A549 (cell line): ENCODE data around the gene PYGO2. TPM values are rescaled to one million over a fixed set of nuclear protein-coding genes. Genes with fewer than 3 reads are reported as not detected.
A peak's percentile ranks its signal among the peaks of the same experiment; 100 is the strongest.

Experiments
- ATAC-seq, 2 experiments: fragments of 200-7000 bp in 1 of 2; fragments of >200 bp in 1 of 2; cut with Nextera tagmentation in 1 of 2; cut with Tn5 transposase in 1 of 2; 3 replicates each; pipeline versions ENCODE4 v1.8.0 to v1.9.1; 2018 to 2020; ENCODE audit warnings: mild to moderate bottlenecking in 1 of 2, moderate library complexity in 1 of 2
- CTCF ChIA-PET: fragments of 300-600 bp; sonication (Branson Sonifier 250); formaldehyde crosslinking; extraction: SDS; loops from one replicate; lab custom pipeline; 2021; ENCODE audit warnings: antibody characterized with exemption, inconsistent platforms; lab: Yijun Ruan, JAX
- POLR2A ChIA-PET: fragments of 350-600 bp; formaldehyde crosslinking; extraction: SDS; loops from one replicate; lab custom pipeline; 2021; ENCODE audit warnings: antibody characterized with exemption, inconsistent platforms; lab: Yijun Ruan, JAX
- DNase-seq, 2 experiments: peaks; one replicate each; pipeline versions ENCODE4 v3.0.0 to v3.0.0-alpha.2; 2011 to 2016; ENCODE audit warnings: low read depth in 1 of 2, low spot score in 1 of 2
- FAIRE-seq: peaks from 2 replicates; lab custom pipeline; 2011; peaks lifted over from hg19 to GRCh38; lab: Jason Lieb, UNC
- H3K27ac ChIP-seq, 2 experiments: fragments of >200 bp; sonication (Bioruptor Twin); formaldehyde crosslinking; 3 replicates each; pipeline ENCODE4 v1.5.1; 2016 to 2017
- H3K4me1 ChIP-seq: fragments of >200 bp; sonication (Bioruptor Twin); formaldehyde crosslinking; 3 replicates; pipeline ENCODE4 v1.6.1; 2016
- H3K4me2 ChIP-seq: fragments of >200 bp; sonication (Bioruptor Twin); formaldehyde crosslinking; 3 replicates; pipeline ENCODE4 v1.6.1; 2016
- H3K4me3 ChIP-seq: fragments of >200 bp; sonication (Bioruptor Twin); formaldehyde crosslinking; 3 replicates; pipeline ENCODE4 v1.5.1; 2016
- H3K9me3 ChIP-seq: fragments of >200 bp; sonication (Bioruptor Twin); formaldehyde crosslinking; 3 replicates; pipeline ENCODE4 v1.6.1; 2016
- CBX2 ChIP-seq: fragments of 200-600 bp; sonication (generic); IDR thresholded peaks from 2 replicates; pipeline ENCODE4 v1.6.1; 2016; ENCODE audit warnings: low read depth, mild to moderate bottlenecking, borderline replicate concordance
- CHD2 ChIP-seq: fragments of 150-350 bp; IDR thresholded peaks from 2 replicates; pipeline ENCODE4 v1.6.1; 2014; ENCODE audit warnings: low read length; ENCODE audit not compliant: partially characterized antibody
- CHD4 ChIP-seq: fragments of 200-600 bp; sonication (generic); IDR thresholded peaks from 2 replicates; pipeline ENCODE4 v1.6.1; 2016; ENCODE audit warnings: antibody characterized with exemption, mild to moderate bottlenecking, borderline replicate concordance
- EHF ChIP-seq: fragments of 250-450 bp; sonication (Bioruptor Pico); IDR thresholded peaks from 2 replicates; pipeline ENCODE4 v1.5.0; 2020; ENCODE audit warnings: mild to moderate bottlenecking
- FOSL2 ChIP-seq, 2 experiments: fragments of 450-650 bp in 1 of 2; fragments of >200 bp in 1 of 2; sonication (Bioruptor Twin) in 1 of 2; formaldehyde crosslinking; IDR thresholded peaks; 2 replicates each; pipeline versions ENCODE4 v1.5.0 to v1.6.1; 2016 to 2020; ENCODE audit warnings: mild to moderate bottlenecking in 1 of 2, moderate library complexity in 1 of 2
- GATA3 ChIP-seq: IDR thresholded peaks from 2 replicates; pipeline ENCODE4 v1.6.1; 2012; ENCODE audit warnings: borderline replicate concordance
- JUN ChIP-seq, 2 experiments: fragments of >200 bp; sonication (Bioruptor Twin); formaldehyde crosslinking; IDR thresholded peaks; 2 replicates in 1 of 2; 3 replicates in 1 of 2; pipeline ENCODE4 v1.6.1; 2016 to 2017
- JUNB ChIP-seq: fragments of >200 bp; sonication (Bioruptor Twin); formaldehyde crosslinking; IDR thresholded peaks from 2 replicates; pipeline ENCODE4 v1.6.1; 2016
- KDM5A ChIP-seq: fragments of 200-600 bp; sonication (generic); IDR thresholded peaks from 2 replicates; pipeline ENCODE4 v1.6.1; 2016; ENCODE audit warnings: antibody characterized with exemption, mild to moderate bottlenecking
- MAFK ChIP-seq: fragments of 450-650 bp; IDR thresholded peaks from 2 replicates; pipeline ENCODE4 v1.6.1; 2014; ENCODE audit not compliant: partially characterized antibody
- MYC ChIP-seq: IDR thresholded peaks from 2 replicates; pipeline ENCODE4 v1.6.1; 2012; ENCODE audit warnings: mild to moderate bottlenecking, inconsistent platforms, low read length, improper control_type of control experiment, borderline replicate concordance
- NR3C1 ChIP-seq: fragments of >200 bp; sonication (Bioruptor Twin); formaldehyde crosslinking; IDR thresholded peaks from 3 replicates; pipeline ENCODE4 v1.6.1; 2017
- POLR2AphosphoS2 ChIP-seq: conservative IDR thresholded peaks from 2 replicates; pipeline ENCODE4 v1.6.1; 2012; ENCODE audit warnings: low read length, improper control_type of control experiment, inconsistent platforms
- RAD21 ChIP-seq, 2 experiments: fragments of >200 bp in 1 of 2; sonication (Bioruptor Twin) in 1 of 2; formaldehyde crosslinking in 1 of 2; IDR thresholded peaks in 1 of 2; conservative IDR thresholded peaks in 1 of 2; 2 replicates in 1 of 2; 3 replicates in 1 of 2; pipeline ENCODE4 v1.6.1; 2012 to 2018; ENCODE audit warnings: inconsistent platforms in 1 of 2
- SMC3 ChIP-seq: fragments of >200 bp; sonication (Bioruptor Twin); formaldehyde crosslinking; IDR thresholded peaks from 3 replicates; pipeline ENCODE4 v1.6.1; 2018; ENCODE audit warnings: inconsistent platforms
- TFCP2L1 ChIP-seq: fragments of 250-450 bp; sonication (Bioruptor Pico); IDR thresholded peaks from 2 replicates; pipeline ENCODE4 v1.5.0; 2021; ENCODE audit warnings: mild to moderate bottlenecking
- ZSCAN20 ChIP-seq: fragments of 250-450 bp; sonication (Bioruptor Pico); IDR thresholded peaks from 2 replicates; pipeline ENCODE4 v1.8.0; 2022; ENCODE audit warnings: mild to moderate bottlenecking, moderate library complexity
- WGBS: methylation state at CpG from one replicate; pipeline ENCODE4 v1.1.6; 2017; ENCODE audit errors: missing lambda C conversion rate; 5-methylcytosine and 5-hydroxymethylcytosine counted together
- polyA plus RNA-seq, 4 experiments: library from polyadenylated mRNA; depleted of rRNA in 3 of 4; stranded (reverse); fragments of >200 nt; fragmentation: RNase III in 1 of 4; extraction: RNeasy Plus Mini Kit Qiagen cat#74134 plus additional on column Dnase treatment in 1 of 4; gene quantifications; 2 replicates in 3 of 4; 3 replicates in 1 of 4; pipeline ENCODE4 v1.2.3, GENCODE V29; 2011 to 2017
- TF ChIP-seq, protein P1 (sequence below): fragments of 150-350 bp; IDR thresholded peaks from 2 replicates; pipeline ENCODE4 v1.6.1; 2014; ENCODE audit warnings: low read depth, mild to moderate bottlenecking, low read length
- TF ChIP-seq, protein P2 (sequence below): fragments of 450-650 bp; IDR thresholded peaks from 2 replicates; pipeline ENCODE4 v1.6.1; 2014; ENCODE audit warnings: antibody characterized with exemption
- TF ChIP-seq, protein P3 (sequence below): IDR thresholded peaks from 2 replicates; pipeline ENCODE4 v1.6.1; 2012; ENCODE audit warnings: low read depth, borderline replicate concordance
- TF ChIP-seq, protein P4 (sequence below): fragments of >200 bp; sonication (Bioruptor Twin); formaldehyde crosslinking; IDR thresholded peaks from 3 replicates; pipeline ENCODE4 v1.5.1; 2016
- TF ChIP-seq, protein P5 (sequence below): fragments of 200-600 bp; sonication (generic); IDR thresholded peaks from 2 replicates; pipeline ENCODE4 v1.6.1; 2016; ENCODE audit warnings: antibody characterized with exemption, mild to moderate bottlenecking, moderate library complexity
- TF ChIP-seq, protein P6 (sequence below): fragments of 250-450 bp; sonication (Bioruptor Pico); IDR thresholded peaks from 2 replicates; pipeline ENCODE4 v1.5.0; 2020; ENCODE audit warnings: low read depth, mild to moderate bottlenecking, moderate library complexity
- TF ChIP-seq, protein P7 (sequence below): fragments of 250-450 bp; sonication (Bioruptor Pico); IDR thresholded peaks from 2 replicates; pipeline ENCODE4 v1.5.0; 2021; ENCODE audit warnings: mild to moderate bottlenecking, moderate library complexity, borderline replicate concordance

Gene PYGO2
- polyA plus RNA-seq, 2 of the 4 experiments (the other 2 are of a cell fraction), result 18.3 to 24.6 TPM

DNA sequence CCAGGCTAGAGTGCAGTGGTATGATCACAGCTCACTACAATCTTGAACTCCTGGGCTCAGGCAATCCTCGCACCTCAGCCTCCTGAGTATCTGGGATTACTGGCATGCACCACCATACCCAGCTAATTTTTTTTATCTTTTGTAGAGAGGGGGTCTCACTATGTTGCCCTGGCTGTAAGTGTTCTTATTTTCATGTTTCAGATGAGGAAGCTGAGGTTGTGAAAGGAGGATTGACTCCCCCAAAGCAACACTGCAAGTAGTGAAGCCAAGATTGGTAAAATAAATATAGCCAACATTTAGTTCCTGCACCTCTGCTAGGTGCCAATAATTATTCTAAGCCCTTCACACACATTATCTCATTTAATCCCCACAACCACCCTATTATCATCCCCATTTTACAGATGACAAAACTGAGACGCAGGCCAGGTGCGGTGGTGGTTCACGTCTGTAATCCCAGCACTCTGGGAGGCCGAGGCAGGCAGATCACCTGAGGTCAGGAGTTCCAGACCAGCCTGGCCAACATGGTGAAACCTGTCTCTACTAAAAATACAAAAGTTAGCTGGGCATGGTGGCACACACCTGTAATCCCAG lies 27.1 kb downstream of the PYGO2 start (continued):
- TF ChIP-seq, protein P1, sequence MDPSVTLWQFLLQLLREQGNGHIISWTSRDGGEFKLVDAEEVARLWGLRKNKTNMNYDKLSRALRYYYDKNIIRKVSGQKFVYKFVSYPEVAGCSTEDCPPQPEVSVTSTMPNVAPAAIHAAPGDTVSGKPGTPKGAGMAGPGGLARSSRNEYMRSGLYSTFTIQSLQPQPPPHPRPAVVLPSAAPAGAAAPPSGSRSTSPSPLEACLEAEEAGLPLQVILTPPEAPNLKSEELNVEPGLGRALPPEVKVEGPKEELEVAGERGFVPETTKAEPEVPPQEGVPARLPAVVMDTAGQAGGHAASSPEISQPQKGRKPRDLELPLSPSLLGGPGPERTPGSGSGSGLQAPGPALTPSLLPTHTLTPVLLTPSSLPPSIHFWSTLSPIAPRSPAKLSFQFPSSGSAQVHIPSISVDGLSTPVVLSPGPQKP, result no peak
- TF ChIP-seq MAFK, result no peak
- TF ChIP-seq, protein P2, sequence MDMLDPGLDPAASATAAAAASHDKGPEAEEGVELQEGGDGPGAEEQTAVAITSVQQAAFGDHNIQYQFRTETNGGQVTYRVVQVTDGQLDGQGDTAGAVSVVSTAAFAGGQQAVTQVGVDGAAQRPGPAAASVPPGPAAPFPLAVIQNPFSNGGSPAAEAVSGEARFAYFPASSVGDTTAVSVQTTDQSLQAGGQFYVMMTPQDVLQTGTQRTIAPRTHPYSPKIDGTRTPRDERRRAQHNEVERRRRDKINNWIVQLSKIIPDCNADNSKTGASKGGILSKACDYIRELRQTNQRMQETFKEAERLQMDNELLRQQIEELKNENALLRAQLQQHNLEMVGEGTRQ, result no peak
- no peak for TF ChIP-seq JUN (IDR thresholded peaks at IDR 0.05)
- TF ChIP-seq CHD2, result no peak
- TF ChIP-seq CHD4, result no peak
- TF ChIP-seq CBX2, result no peak

DNA sequence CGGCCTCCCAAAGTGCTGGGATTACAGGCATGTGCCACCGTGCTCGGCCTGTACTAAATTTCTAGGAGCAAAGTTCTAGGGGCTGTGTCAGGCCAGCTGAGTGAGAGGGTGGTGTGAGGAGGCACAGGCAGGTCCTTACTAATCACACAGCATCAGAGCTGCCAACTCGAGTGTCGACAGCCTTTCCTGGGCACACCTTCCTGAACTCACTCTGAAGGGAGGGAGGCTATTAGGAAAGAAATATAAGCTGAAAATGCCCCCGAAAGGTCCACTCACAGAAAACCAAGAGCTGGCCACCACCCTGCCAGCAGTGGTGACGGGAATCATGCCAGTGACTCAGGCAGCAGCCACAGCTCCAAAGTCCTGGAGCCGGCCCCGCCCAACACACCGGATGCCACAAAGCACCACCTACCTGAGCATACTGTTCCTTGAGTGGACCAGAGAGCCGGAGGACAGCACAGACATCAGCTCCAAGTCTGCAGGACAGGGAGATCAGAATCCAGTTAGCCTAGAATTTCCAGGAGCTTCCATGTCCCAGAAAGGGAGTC lies 29.6 kb downstream of the PYGO2 start:
- H3K27ac ChIP-seq, result peak overlapping the region; percentile 49 to 74; a peak in 5 of 6 replicates
- 32% methylated on average over 11 of the region's 11 CpGs for WGBS
- H3K4me2 ChIP-seq, result peak overlapping the region; percentile 41
- ChIA-PET CTCF (interaction anchor here (0.7 to 1.0 kb wide), 2 partner anchors 12 to 372 kb away, joined by 3 to 4 read pairs; no protein-coding TSS in a partner anchor), POLR2A (no interaction called here)
- ATAC-seq (peak; percentile 5 to 14; a peak in 1 of 6 replicates), DNase-seq (peak; percentile 55 to 72), FAIRE-seq (no peak)
- H3K4me1 ChIP-seq, result peaks cover 18% of the 10 kb centered on the region
- no peak overlapping the region for H3K4me3 ChIP-seq
- no peaks in the 10 kb centered on the region for H3K9me3 ChIP-seq
- TF ChIP-seq CHD4 (no peak), JUN (IDR thresholded peaks at IDR 0.05) (no peak), POLR2AphosphoS2 (no peak), JUNB (no peak), MYC (no peak), ZSCAN20 (CRISPR knock-in tag) (no peak), NR3C1 (no peak), GATA3 (no peak), KDM5A (no peak), RAD21 (conservative IDR thresholded peaks at IDR 0.05 in 1 of 2, IDR thresholded peaks at IDR 0.05 in 1 of 2) (no peak), SMC3 (no peak), TFCP2L1 (CRISPR knock-in tag) (no peak), EHF (CRISPR knock-in tag) (no peak), FOSL2 (IDR thresholded peaks at IDR 0.05) (no peak), FOSL2 (CRISPR knock-in tag; IDR thresholded peaks at IDR 0.05) (no peak), CHD2 (no peak)
- TF ChIP-seq, protein P3, sequence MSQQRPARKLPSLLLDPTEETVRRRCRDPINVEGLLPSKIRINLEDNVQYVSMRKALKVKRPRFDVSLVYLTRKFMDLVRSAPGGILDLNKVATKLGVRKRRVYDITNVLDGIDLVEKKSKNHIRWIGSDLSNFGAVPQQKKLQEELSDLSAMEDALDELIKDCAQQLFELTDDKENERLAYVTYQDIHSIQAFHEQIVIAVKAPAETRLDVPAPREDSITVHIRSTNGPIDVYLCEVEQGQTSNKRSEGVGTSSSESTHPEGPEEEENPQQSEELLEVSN, result no peak
- TF ChIP-seq, protein P4, sequence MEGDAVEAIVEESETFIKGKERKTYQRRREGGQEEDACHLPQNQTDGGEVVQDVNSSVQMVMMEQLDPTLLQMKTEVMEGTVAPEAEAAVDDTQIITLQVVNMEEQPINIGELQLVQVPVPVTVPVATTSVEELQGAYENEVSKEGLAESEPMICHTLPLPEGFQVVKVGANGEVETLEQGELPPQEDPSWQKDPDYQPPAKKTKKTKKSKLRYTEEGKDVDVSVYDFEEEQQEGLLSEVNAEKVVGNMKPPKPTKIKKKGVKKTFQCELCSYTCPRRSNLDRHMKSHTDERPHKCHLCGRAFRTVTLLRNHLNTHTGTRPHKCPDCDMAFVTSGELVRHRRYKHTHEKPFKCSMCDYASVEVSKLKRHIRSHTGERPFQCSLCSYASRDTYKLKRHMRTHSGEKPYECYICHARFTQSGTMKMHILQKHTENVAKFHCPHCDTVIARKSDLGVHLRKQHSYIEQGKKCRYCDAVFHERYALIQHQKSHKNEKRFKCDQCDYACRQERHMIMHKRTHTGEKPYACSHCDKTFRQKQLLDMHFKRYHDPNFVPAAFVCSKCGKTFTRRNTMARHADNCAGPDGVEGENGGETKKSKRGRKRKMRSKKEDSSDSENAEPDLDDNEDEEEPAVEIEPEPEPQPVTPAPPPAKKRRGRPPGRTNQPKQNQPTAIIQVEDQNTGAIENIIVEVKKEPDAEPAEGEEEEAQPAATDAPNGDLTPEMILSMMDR, result no peak
- TF ChIP-seq, protein P5, sequence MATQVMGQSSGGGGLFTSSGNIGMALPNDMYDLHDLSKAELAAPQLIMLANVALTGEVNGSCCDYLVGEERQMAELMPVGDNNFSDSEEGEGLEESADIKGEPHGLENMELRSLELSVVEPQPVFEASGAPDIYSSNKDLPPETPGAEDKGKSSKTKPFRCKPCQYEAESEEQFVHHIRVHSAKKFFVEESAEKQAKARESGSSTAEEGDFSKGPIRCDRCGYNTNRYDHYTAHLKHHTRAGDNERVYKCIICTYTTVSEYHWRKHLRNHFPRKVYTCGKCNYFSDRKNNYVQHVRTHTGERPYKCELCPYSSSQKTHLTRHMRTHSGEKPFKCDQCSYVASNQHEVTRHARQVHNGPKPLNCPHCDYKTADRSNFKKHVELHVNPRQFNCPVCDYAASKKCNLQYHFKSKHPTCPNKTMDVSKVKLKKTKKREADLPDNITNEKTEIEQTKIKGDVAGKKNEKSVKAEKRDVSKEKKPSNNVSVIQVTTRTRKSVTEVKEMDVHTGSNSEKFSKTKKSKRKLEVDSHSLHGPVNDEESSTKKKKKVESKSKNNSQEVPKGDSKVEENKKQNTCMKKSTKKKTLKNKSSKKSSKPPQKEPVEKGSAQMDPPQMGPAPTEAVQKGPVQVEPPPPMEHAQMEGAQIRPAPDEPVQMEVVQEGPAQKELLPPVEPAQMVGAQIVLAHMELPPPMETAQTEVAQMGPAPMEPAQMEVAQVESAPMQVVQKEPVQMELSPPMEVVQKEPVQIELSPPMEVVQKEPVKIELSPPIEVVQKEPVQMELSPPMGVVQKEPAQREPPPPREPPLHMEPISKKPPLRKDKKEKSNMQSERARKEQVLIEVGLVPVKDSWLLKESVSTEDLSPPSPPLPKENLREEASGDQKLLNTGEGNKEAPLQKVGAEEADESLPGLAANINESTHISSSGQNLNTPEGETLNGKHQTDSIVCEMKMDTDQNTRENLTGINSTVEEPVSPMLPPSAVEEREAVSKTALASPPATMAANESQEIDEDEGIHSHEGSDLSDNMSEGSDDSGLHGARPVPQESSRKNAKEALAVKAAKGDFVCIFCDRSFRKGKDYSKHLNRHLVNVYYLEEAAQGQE, result no peak
- TF ChIP-seq, protein P6, sequence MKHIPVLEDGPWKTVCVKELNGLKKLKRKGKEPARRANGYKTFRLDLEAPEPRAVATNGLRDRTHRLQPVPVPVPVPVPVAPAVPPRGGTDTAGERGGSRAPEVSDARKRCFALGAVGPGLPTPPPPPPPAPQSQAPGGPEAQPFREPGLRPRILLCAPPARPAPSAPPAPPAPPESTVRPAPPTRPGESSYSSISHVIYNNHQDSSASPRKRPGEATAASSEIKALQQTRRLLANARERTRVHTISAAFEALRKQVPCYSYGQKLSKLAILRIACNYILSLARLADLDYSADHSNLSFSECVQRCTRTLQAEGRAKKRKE, result no peak
- TF ChIP-seq, protein P7, sequence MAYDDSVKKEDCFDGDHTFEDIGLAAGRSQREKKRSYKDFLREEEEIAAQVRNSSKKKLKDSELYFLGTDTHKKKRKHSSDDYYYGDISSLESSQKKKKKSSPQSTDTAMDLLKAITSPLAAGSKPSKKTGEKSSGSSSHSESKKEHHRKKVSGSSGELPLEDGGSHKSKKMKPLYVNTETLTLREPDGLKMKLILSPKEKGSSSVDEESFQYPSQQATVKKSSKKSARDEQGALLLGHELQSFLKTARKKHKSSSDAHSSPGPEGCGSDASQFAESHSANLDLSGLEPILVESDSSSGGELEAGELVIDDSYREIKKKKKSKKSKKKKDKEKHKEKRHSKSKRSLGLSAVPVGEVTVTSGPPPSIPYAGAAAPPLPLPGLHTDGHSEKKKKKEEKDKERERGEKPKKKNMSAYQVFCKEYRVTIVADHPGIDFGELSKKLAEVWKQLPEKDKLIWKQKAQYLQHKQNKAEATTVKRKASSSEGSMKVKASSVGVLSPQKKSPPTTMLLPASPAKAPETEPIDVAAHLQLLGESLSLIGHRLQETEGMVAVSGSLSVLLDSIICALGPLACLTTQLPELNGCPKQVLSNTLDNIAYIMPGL, result no peak
